Stimulated activated CD8-positive, alpha-beta memory T cell treated with anti-CD3 and anti-CD28 coated beads, Interleukin-7, amount 100 ng/mL, for 1 hour (primary cell): ENCODE data around the gene RYK.
"Not testable (repeated sequence)": the region's sequence is repeated elsewhere in the genome, so short reads cannot be mapped to it uniquely, and the experiment has no call there.

Experiments
- DNase-seq, 2 donors: peaks; one replicate each; pipeline ENCODE4 v3.0.0-alpha.2; 2020; ENCODE audit warnings: low read depth in 2 of 2

Gene RYK

DNA sequence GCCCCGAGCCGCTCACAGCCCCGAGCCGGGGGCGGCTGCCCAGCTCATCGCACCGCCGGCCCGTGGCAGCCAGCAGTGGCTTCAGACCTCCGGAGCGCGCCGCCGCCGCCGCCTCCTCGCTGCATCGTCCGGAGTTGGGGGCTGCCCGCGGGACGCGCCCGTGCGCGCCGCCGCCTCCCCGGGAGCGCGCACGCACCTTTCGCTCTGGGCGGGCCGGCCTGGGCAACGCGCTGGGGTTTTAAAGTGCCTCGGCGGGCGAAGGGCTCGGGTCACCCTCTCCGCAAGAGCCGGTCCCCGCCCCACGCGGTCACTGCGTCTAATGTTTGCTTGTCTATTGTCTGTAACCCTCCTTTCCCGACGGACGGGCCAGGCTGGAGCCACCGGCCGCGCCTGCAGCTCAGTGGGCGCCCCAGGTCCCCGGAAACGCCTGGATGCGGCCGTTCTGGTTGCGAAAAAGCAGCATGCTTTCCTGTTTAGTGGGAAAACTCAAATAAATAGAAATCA, at the start of gene RYK:
RYK (minus strand) TSS at position 143 of the 504 bp plus-strand sequence. CDS start 205 bp downstream, outside the sequence.
- peak; percentile 52 to 56 for DNase-seq

DNA sequence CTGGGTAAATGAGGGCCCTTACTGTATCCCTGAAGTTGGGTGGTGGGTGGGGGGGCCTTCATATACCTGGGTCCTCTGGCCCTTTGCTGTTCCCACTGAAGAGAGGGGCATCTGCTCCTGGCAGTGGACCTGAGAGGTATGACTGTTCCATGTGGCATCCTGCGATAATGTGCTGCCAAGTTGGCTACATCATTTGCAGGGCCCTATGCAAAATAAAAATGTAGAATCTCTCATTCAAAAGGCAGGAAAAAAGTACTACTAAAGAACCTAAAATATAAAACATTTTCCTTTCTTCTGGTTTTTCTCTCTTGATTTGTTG, 49.2 kb upstream of the RYK start:
- no peak for DNase-seq

DNA sequence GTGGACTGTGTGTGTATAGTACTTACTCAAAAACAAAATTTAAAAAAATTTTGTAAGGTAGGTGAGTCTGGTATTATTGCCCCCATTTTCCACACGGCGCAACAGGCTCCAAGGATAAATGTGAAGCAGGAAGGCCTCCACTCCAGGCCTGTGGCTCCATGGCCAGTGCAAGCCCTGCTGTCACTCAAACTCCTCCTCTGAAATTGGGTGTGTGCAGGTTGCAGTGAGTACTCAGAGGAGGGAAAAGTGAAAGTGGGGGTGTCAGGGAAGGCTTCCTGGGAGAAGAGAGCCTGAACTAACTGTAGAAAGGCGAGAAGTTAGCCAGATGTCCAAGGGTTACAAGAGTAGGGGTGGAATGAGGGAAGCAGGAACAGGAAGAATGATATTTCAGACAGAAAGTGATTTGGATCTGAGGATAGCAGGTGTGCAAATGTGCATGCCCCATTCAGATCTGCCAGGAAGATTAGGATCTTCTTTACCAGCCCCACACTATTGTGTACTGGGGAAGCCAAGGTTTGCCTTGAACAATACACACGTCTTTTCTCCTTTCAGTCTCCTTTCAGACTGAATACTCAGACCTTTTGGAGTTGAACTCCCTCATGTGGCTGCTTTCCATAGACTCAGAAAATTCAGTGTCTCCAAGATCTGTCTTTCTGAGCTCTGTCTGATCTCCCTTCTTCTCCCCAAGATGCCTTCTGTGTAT, 48.7 kb upstream of the RYK start:
- DNase-seq = no peak

DNA sequence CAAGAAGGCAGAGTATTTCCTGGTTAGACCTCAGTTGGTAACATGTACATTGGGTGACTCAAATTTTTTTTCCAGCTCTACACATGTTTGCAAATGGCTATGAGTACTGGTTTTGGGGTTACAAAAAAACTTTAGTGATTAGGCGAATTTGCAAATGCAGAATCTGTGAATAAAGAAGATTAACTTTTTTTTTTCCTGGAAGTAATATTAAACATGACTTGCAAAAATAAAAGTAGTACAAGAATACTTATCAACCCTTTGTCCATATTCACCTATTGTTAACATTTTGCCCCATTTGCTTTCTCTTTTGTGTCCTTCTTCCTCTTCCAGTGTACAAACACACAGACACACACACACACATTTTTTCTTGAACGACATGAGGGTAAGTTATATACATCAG, 47.6 kb upstream of the RYK start:
- DNase-seq = no peak

DNA sequence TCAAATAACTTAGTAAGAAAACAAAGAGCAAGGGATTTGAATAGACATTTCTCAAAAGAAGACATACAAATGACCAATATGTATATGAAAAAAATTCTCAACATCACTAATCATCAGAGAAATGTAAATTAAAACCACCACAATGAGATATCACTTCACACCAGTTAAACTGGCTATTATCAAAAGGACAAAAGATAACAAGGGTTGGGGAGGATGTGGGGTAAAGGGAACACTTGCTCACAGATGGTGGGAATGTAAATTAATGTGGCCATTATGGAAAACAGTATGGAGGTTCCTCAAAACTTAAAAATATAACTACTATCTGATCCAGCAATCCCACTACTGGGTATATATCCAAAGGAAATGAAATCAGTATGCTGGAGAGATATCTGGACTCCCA, 46.0 kb upstream of the RYK start:
- no peak for DNase-seq

DNA sequence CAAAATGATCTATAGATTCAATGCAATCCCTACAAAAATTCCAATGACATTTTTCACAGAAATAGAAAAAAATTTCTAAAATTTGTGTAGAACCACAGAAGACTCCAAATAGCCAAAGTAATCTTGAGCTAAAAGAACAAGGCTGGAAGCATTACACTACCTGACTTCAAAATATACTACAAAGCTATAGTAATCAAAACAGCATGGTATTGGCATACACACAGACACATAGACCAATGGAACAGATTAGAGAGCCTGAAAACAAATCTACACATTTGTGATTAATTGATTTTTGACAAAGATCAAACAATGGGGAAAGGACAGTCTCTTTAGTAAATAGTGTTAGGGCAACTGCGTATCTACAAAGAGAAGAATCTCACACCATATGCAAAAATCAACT, 45.3 kb upstream of the RYK start:
- DNase-seq = no peak

DNA sequence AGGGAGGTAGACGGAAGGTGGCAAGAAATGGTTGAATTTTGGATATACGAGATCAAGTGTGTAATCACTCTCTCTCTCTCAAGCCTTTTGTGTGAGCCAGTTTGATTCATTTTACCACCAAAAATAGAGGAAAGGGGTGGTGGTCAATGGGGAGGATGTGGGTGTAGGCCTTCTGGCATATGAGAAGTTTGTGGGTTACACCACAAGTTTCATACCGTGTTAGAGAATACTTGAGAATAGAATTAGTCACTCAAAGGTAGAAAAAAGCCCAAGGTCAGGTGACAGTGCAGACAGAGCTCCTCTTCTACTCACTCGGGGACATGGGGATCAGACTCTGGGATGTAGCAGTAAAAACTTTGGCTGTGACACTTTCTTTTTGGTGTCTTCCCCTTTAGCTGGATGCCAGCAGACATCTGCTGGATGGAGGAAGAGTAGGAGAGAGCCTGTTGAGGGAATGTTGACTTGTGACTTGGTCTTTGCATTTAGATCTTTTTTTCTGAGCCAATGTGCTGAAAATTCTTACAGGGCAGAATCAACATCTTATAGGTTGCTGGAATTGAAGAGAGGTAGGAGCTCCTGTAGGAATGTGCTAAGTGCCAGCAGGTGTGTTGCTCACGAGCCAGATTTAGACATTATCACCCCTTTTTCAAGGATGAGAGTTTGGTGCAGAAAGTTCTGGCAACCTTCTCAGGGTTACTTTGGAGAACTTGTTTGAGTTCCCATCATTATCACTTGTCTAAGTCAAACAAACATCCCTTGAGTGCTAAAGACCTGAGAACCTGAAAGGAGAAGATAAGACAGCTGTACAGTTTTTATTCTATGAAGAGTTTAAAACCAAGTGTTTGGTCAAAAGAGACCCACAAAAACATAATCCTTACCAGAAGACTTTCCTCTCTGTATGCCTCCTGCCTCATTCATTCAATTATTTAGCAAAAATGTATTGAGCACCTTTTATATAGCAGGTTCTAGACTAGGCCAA, 43.9 kb upstream of the RYK start:
- DNase-seq = peak; percentile 10 to 14

DNA sequence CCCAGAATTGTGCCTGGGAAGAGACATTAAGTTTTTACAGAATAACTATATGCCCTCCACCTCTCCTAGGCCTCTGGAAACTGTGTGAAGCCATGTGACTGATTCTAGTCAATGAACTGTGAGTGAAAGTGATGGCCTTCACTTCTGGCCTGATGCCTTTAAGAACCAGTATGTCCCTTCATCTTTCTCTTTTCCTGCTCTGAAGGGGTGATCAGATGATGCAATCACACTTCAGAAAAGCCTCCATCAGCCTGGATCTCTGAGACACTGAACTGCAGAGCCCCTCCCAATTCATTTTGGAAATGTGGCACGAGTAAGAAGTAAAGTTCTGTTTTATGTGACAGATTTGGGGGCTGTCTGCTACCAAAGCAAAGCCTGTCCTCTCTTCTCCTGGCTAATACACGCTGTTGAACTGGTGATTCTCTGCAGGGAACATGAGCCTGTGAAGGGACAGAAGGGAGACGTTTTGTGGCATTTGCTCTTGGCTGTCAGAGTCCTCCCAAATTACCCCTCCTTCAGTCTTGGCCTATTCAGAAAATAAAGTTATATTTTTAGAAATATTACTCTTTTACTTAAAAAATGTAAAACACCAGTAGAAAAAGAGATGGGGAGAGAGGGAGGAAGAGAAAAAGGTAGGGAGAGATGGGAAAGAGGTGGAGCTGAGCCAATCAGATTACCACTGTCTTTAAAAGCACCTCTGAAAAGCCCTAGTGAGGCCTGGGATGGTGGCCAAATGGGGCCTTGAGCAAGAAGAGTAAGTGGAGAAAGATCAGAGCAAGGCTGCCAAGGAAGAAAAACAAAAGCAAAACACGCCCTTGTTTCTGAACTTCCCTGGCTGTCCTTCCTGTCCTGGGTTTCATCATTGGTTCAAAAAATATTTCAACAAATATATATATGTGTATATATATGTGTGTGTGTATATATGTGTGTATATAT, 40.9 kb upstream of the RYK start:
- no peak for DNase-seq

DNA sequence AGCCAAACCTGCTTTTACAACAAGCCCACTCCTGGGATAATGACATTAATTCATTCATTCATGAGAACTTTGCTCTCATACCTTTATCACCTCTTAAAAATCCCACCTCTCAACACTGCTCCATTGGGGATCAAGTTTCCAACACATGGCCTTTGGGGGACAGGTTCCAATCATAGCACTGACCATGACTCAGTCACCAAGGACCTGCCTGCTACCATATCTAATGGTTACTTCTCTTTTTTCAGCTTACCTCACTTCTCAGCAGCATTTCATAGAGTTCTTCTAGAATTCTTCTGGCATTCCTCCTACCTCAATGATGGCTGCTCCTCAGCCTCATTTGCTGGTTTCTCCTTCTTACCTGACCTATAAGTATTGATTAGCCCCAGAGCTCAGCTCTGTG, 36.9 kb upstream of the RYK start:
- DNase-seq = no peak

DNA sequence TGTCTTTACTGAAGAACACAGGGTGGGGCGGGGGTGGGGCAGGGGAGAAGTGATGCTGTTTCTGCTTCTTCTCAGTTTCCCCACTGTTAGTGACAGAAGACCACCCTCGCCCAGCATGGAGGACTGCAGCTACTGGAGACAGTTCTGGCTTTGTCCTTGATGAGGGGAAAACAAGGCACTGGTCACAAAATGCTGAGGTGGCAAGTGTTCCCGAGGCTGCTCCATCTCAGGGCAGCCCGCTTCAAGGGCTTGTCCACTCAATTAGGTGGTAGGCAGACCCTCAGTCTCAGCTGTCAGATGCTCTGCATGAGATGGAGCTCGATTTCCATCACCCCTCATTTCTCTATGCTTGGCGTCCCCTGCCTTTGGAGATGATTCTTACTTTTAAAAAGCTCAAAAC, 33.8 kb upstream of the RYK start:
- no peak for DNase-seq

DNA sequence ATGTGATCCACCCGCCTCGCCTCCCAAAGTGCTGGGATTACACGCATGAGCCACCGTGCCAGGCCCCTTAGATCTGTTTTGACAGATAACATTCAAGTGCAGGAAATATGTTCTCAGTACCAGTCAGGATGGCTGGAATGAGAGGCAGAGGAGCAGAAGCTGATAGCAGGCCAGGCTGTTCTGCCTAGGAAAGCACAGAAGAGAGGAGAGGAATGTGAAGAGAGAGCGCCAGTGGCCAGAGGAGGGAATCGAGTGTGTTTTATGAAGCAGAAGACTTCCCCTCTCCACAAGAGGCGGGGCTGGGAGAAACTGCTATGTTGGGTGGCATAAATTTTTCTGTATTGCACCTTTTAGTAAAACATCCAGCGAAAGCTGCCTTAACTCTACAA, 32.0 kb upstream of the RYK start:
- no peak for DNase-seq

DNA sequence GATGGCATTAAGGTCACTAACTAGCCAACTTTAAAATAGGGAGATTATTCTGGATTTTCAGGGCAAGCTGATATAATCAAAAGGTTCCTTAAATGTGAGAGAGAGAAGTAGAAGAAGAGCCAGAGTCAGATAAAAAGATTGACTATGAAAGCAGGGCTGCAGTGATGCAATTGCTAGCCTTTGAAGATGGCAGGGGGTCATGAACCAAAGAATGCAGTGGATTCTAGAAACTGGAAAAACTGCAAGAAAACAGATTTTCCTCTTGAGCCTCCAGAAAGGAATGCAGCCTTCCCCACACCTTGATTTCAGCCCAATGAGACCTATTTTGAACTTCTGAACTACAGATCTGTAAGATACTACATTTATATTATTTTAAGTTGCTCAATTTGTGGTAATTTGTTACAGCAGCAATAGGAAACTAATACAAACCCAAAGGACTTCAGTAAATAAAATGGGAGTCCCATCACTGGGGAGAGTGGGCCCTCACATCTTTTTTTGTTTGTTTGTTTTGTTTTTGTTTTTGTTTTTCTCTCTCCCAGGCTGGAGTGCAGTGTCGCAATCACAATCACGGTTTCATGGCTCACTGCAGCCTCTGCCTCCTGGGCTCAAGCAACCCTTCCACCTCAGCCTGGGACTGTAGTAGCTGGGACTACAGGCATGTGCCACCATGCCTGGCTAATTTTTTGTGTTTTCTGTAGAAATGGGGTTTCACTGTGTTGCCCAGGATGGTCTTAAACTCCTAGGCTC, 31.4 kb upstream of the RYK start:
- DNase-seq = no peak

DNA sequence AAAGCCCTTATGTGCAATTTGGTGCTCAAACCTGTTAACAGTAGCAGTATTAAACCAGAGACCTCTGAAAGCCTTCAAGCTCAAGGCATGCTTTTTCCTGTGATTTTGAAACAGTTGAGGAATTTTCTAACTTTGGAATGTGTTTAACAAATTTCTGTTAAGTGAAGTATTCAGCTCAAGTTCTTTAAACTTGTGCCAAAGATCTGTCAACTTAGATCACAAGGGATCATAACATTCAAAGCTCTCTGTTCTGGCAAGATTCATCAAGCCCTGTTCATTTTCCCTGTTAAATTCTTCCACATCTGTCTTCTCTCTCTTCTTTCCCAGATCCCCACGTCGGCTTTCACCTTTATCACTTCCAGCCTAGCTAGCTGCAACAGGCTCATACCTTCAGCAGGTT, 28.8 kb upstream of the RYK start:
- no peak for DNase-seq

DNA sequence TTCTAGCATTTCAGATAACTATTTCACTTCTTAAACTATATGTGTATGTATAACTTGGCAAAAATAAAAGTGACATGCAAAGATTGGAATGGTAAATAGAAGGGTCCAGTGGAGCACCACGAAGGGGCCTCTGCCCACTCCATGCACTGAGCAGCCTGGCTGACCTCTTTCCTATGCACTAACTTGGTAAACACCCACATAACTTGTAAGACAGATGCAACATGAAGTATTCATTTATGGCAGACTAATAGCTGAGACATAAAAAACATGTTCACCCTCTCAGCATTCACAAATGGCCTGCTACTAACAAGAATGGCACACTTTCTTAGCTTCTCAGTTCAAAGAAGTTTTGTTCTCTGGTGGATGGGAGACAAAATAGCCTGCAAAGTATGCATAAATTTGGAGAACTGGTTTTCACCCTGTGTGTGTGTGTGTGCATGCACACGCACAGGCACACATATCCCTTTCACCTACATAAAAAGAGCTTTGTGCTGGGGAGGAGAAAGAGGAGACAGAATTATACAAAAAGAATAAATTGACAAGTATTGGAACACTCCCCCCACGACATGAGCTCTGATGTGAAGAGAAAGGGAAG, 26.5 kb upstream of the RYK start:
- no peak for DNase-seq

DNA sequence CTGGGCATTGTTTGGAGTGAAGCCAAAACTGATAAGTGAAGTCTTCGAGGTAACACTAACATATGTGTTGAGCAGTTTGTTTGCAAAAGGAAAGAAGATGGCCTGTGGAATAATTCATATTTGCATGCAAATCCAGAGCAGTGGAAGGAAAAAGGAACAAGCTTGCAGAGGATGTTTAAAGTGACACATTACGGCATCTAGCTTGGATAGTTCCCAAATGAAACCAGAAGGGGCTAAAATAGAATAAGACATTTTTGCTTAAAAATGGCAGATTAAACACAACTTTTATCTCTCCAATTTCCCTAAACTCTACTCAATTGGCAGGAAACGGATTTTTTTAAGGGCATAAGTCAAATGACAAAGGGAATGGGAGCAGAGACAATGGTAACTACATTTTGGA, 25.4 kb upstream of the RYK start:
- DNase-seq = no peak

DNA sequence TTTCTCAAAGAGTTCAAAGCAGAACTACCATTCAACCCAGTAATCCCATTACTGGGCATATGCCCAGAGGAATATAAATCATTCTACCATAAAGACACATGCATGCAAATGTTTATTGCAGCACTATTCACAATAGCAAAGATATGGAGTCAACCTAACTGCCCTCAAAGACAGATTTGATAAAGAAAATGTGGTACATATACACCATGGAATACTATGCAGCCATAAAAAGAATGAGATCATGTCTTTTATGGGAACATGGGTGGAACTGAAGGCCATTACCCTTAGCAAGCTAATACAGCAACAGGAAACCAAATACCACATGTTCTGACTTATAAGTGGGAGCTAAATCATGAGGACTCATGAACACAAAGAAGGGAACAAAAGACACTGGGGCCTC, 24.5 kb upstream of the RYK start:
- DNase-seq = not testable (repeated sequence)

DNA sequence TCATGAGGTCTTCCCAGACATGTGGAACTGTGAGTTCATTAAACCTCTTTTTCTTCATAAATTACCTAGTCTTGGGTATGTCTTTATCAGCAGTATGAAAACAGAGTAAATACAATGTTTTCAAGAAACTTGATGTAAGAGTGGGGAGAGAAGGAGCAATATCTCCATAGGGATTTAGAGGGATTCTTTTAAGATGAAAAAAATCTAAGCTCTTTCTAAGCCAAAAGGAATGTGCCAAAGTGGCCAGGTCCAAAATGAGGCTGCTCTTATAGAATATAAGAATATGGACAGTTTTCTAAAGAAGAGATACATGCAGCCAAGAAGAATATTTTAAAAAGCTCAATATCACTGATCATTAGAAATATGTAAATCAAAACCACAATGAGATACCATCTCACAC, 23.9 kb upstream of the RYK start:
- DNase-seq = no peak

DNA sequence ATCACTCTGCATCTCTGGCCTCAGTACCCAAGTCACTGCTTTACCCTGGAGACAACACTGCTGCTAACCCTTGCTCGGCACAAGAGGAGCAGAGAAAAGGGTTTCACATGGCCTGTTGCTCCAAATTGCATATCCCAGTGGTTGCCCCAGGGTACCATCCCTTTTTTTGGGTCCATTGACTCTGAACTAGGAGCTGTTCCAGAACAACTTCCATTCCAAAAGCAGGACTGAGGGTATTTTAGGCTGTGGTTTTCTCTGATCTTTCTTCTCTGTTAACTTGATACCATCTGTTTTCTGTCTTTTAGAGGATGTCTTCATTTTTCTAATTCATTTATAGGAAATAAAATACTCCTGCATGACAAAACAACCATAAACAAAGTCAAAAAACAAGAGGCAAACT, 17.3 kb upstream of the RYK start:
- DNase-seq = no peak

DNA sequence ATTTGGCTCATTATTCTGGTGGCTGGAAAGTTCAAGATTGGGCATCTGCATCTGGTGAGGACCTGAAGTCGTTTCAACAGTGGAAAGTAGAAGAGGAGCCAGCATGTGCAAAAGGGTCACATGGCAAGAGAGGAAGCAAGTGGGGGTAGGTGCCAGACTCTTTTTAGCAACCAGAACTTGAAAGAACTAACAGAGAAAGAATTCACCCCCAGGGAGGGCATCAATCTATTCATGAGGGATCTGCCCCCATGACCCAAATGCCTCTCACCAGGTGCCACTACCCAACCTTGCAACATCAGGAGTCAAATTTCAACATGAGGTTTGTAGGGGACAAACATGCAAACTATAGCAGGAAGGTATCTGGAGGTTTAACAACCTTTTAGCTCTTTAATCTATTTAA, 10.3 kb upstream of the RYK start:
- no peak for DNase-seq

DNA sequence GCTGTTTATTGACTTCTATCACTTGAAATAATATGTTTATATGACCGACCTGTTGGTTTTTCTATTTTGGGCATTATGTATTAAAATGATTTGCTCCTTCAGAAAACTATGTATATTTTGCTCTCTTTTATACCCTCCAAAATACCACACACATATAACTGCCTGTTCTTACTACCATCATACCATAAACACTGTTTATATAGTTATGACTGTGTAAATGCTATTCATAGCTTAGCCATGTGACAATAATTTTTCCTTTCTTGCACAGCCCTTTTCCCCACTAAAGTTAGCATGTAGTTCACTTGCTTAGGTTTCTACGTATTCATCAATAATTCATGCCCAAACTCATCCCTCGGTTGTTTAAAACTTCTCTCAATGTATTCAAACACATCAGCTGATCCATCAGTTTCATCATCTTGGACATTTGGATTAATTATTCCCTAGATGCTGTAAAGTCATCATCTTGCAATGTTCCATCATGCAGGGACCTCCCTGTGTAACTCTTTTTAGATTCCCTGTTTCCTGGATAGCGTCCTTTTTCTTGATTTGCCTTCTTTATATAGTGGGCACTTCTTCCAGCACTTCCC, 8.2 kb upstream of the RYK start:
- no peak for DNase-seq
